GM12878 (cell line): ENCODE measurements around the gene GLMP. TPM values are rescaled to one million over a fixed set of nuclear protein-coding genes. Genes with fewer than 3 reads are reported as not detected.

Experiments
- ATAC-seq: fragments of 200-7000 bp; cut with Tn5 transposase; 3 replicates; pipeline ENCODE4 v1.9.1; 2020; ENCODE audit warnings: mild to moderate bottlenecking, moderate library complexity
- BruUV-seq: library from RNA; stranded (reverse); fragments of 400-500 nt; replicated peaks from 2 replicates; lab custom pipeline; 2021; lab: Mats Ljungman, UMichigan
- CTCF ChIA-PET: fragments of 300-600 bp; sonication (Branson Sonifier 250); formaldehyde crosslinking; extraction: SDS; loops from one replicate; lab custom pipeline; 2021; ENCODE audit warnings: inconsistent platforms; lab: Yijun Ruan, JAX
- POLR2A ChIA-PET: fragments of 350-600 bp; formaldehyde crosslinking; extraction: SDS; loops from one replicate; lab custom pipeline; 2021; ENCODE audit warnings: inconsistent platforms; lab: Charles Lee
- RAD21 ChIA-PET: fragments of 300-600 bp; sonication (Branson Sonifier 250); formaldehyde crosslinking; loops from one replicate; lab custom pipeline; 2023; ENCODE audit warnings: antibody characterized with exemption; ENCODE audit not compliant: unreplicated experiment; lab: Charles Lee
- SMC1A ChIA-PET: fragments of 300-600 bp; sonication (Branson Sonifier 250); formaldehyde crosslinking; loops from one replicate; lab custom pipeline; 2023; ENCODE audit not compliant: unreplicated experiment, uncharacterized antibody; lab: Charles Lee
- DNase-seq: peaks from one replicate; pipeline ENCODE4 v3.0.0-alpha.2; 2011; ENCODE audit warnings: low read depth, low spot score
- FAIRE-seq: peaks from 3 replicates; lab custom pipeline; 2011; peaks lifted over from hg19 to GRCh38; lab: Jason Lieb, UNC
- H2AFZ ChIP-seq: 2 replicates; pipeline ENCODE4 v1.6.0; 2011; ENCODE audit warnings: low read depth, low read length, control low read depth; ENCODE audit not compliant: control insufficient read depth
- H3K27ac ChIP-seq: 2 replicates; pipeline ENCODE4 v1.5.1; 2011; ENCODE audit warnings: control low read depth; ENCODE audit not compliant: control insufficient read depth, insufficient read depth
- H3K27me3 ChIP-seq, 2 experiments: replicated peaks in 1 of 2; 2 replicates each; pipeline versions ENCODE4 v1.6.0 to v1.6.1; 2011; ENCODE audit warnings: low read length in 1 of 2; ENCODE audit not compliant: control insufficient read depth in 2 of 2, insufficient read depth in 2 of 2
- H3K36me3 ChIP-seq, 2 experiments: 2 replicates each; pipeline ENCODE4 v1.5.1; 2011; ENCODE audit warnings: low read length in 1 of 2; ENCODE audit not compliant: control insufficient read depth in 2 of 2, insufficient read depth in 2 of 2
- H3K4me1 ChIP-seq: 2 replicates; pipeline ENCODE4 v1.6.1; 2011; ENCODE audit warnings: mild to moderate bottlenecking, low read length, moderate library complexity, mixed read lengths; ENCODE audit not compliant: control insufficient read depth, insufficient read depth
- H3K4me2 ChIP-seq: 2 replicates; pipeline ENCODE4 v1.6.0; 2011; ENCODE audit warnings: control low read depth; ENCODE audit not compliant: control insufficient read depth, insufficient read depth
- H3K4me3 ChIP-seq: fragments of 200-600 bp; sonication (generic); 2 replicates; pipeline ENCODE4 v1.5.1; 2016
- H3K79me2 ChIP-seq: 2 replicates; pipeline ENCODE4 v1.6.0; 2011; ENCODE audit warnings: low read length; ENCODE audit not compliant: control insufficient read depth, insufficient read depth
- H3K9ac ChIP-seq: 2 replicates; pipeline ENCODE4 v1.8.0; 2011; ENCODE audit warnings: low read length, control low read depth, mixed read lengths; ENCODE audit not compliant: control insufficient read depth, insufficient read depth
- H3K9me3 ChIP-seq: replicated peaks from 3 replicates; pipeline ENCODE4 v1.5.1; 2011; ENCODE audit warnings: mild to moderate bottlenecking, low read length; ENCODE audit not compliant: control insufficient read depth, insufficient read depth
- H4K20me1 ChIP-seq: 2 replicates; pipeline ENCODE4 v1.6.0; 2011; ENCODE audit not compliant: control insufficient read depth, insufficient read depth
- ASH2L ChIP-seq: fragments of 300-600, 200-600 bp; sonication (generic); IDR thresholded peaks from 2 replicates; pipeline ENCODE4 v1.6.1; 2017; ENCODE audit warnings: low read depth, mild to moderate bottlenecking, borderline replicate concordance
- BCL3 ChIP-seq: IDR thresholded peaks from 2 replicates; pipeline ENCODE4 v1.6.1; 2011; ENCODE audit warnings: borderline replicate concordance, low read depth, mild to moderate bottlenecking, moderate library complexity, low read length; ENCODE audit not compliant: insufficient read depth, poor library complexity, severe bottlenecking
- CBX5 ChIP-seq: sonication (generic); IDR thresholded peaks from 2 replicates; pipeline ENCODE4 v1.6.1; 2016; ENCODE audit warnings: low read depth, moderate library complexity, mild to moderate bottlenecking, inconsistent platforms
- CEBPB ChIP-seq, 2 experiments: fragments of 150-350 bp in 1 of 2; IDR thresholded peaks; 2 replicates each; pipeline ENCODE4 v1.6.1; 2012 to 2014; ENCODE audit warnings: low read depth in 2 of 2, low read length in 2 of 2, borderline replicate concordance in 1 of 2, inconsistent platforms in 1 of 2
- HDAC6 ChIP-seq: fragments of 200-600 bp; sonication (generic); IDR thresholded peaks from one replicate; pipeline ENCODE4 v1.8.0; 2017; ENCODE audit warnings: antibody characterized with exemption; ENCODE audit not compliant: unreplicated experiment
- MXI1 ChIP-seq: fragments of 150-350 bp; IDR thresholded peaks from 2 replicates; pipeline ENCODE4 v1.6.1; 2011; ENCODE audit warnings: low read depth, mild to moderate bottlenecking, inconsistent platforms, low read length, improper control_type of control experiment
- NFYA ChIP-seq: IDR thresholded peaks from 2 replicates; pipeline ENCODE4 v1.6.1; 2011; ENCODE audit warnings: low read depth, mild to moderate bottlenecking, low read length, improper control_type of control experiment, borderline replicate concordance
- NR2F1 ChIP-seq: fragments of 450-650 bp; conservative IDR thresholded peaks from 2 replicates; pipeline ENCODE4 v1.6.1; 2017; ENCODE audit warnings: mild to moderate bottlenecking
- PBX3 ChIP-seq: IDR thresholded peaks from 2 replicates; pipeline ENCODE4 v1.6.1; 2011; ENCODE audit warnings: mild to moderate bottlenecking, low read depth, low read length, moderate library complexity; ENCODE audit not compliant: insufficient replicate concordance
- RB1 ChIP-seq: fragments of 450-650 bp; formaldehyde crosslinking; IDR thresholded peaks from 2 replicates; pipeline ENCODE4 v1.6.1; 2017; ENCODE audit warnings: mild to moderate bottlenecking, borderline replicate concordance
- SKIL ChIP-seq: fragments of 450-650 bp; IDR thresholded peaks from 2 replicates; pipeline ENCODE4 v1.6.1; 2017; ENCODE audit warnings: mild to moderate bottlenecking, low read depth, inconsistent platforms; ENCODE audit not compliant: poor library complexity, severe bottlenecking
- SMARCA5 ChIP-seq: fragments of 450-650 bp; IDR thresholded peaks from 2 replicates; pipeline ENCODE4 v1.6.1; 2017; ENCODE audit warnings: mild to moderate bottlenecking
- WGBS: methylation state at CpG from one replicate; pipeline ENCODE4 v1.1.6; 2016; ENCODE audit warnings: low lambda C conversion rate; ENCODE audit not compliant: insufficient replicate concordance, insufficient coverage; ENCODE audit errors: missing lambda C conversion rate; 5-methylcytosine and 5-hydroxymethylcytosine counted together
- in situ Hi-C: fragments of 300-500 bp; cut with MboI; formaldehyde crosslinking; loops from 9 replicates; pipeline ENCODE4 v1.14.3; 2018; ENCODE audit warnings: mixed read lengths
- intact Hi-C: fragments of 100-400 bp; cut with micrococcal nuclease; formaldehyde crosslinking; loops from one replicate; pipeline ENCODE4 v1.14.2; 2022; ENCODE audit not compliant: unreplicated experiment
- polyA plus RNA-seq, 11 experiments: library from polyadenylated mRNA; depleted of rRNA in 4 of 11; unstranded in 6 of 11; stranded (reverse) in 5 of 11; fragments of >200 nt; fragmentation: Nextera tagmentation in 4 of 11; fragmentation: Illumina TruSeq in 1 of 11; extraction: Ambion mirVana in 4 of 11; extraction: Trizol in 1 of 11; gene quantifications; 1 replicate in 1 of 11; 2 replicates in 10 of 11; pipeline versions ENCODE4 v1.2.1 to v1.2.3, GENCODE V29; 2011 to 2016; ENCODE audit warnings: inconsistent platforms in 2 of 11, missing spikeins in 2 of 11, low read depth in 1 of 11
- total RNA-seq, 4 experiments: library from RNA; depleted of rRNA in 3 of 4; stranded (reverse); fragments of >200 nt in 3 of 4; fragmentation: Illumina TruSeq in 1 of 4; extraction: Trizol in 1 of 4; gene quantifications; 2 replicates each; pipeline versions ENCODE4 v1.2.1 to v1.2.3, GENCODE V29; 2013 to 2021

The GLMP gene
- total and polyA plus RNA-seq, 10 of the 15 experiments (the other 5 are each of a cell fraction or from before 2014, with no cell fraction given) = 4.4 to 30.0 (median 19.5) TPM

- no peak for TF ChIP-seq SKIL
- TF ChIP-seq SMARCA5 = 0 out of 2 replicates have a peak, but pooled peaks have one; percentile 5
- peak; percentile 30 for TF ChIP-seq BCL3
- TF ChIP-seq NFYA = no peak
- 0 out of 2 replicates have a peak, but pooled peaks have one; percentile 19 for TF ChIP-seq NR2F1
- TF ChIP-seq HDAC6 = peak; percentile 76
Observed at GRCh38 chr1:156245451-156246232, 49.8 kb downstream of the GLMP start (continued).

GRCh38 chr1:156244712-156245111 lies 50.8 kb downstream of the GLMP start:
- no peak for ATAC-seq
- H3K4me2 ChIP-seq = peak overlapping the region; percentile 85; the same call in 1 of the 2 replicates
- CTCF ChIA-PET = interaction anchor here (0.9 kb wide), 1 partner anchor 99 kb away, joined by 3 read pairs; no protein-coding TSS in a partner anchor
- in situ Hi-C loops (no loop called here), intact Hi-C loops (no loop called here)
- no peak overlapping the region for H3K4me3 ChIP-seq
- no peak overlapping the region for H2AFZ ChIP-seq
- WGBS = 95% methylated on average over 17 of the region's 17 CpGs
- peaks cover 25% of the 10 kb centered on the region for H3K4me1 ChIP-seq
- no peak for DNase-seq
- H3K27me3 ChIP-seq = no peaks in the 10 kb centered on the region
- H3K27ac ChIP-seq = no peak overlapping the region
- RAD21 ChIA-PET = no interaction called here
- H3K36me3 ChIP-seq = peaks cover 4 to 9% of the 10 kb centered on the region in 2 experiments
- H4K20me1 ChIP-seq = no peaks in the 10 kb centered on the region
- H3K9me3 ChIP-seq = no peaks in the 10 kb centered on the region
- SMC1A ChIA-PET = no interaction called here
- no peaks in the 10 kb centered on the region for H3K79me2 ChIP-seq
- no TSS peak for BruUV-seq
- H3K9ac ChIP-seq = no peak overlapping the region
- FAIRE-seq = no peak
- POLR2A ChIA-PET = no interaction called here
- no peak for TF ChIP-seq RB1
- no peak for TF ChIP-seq MXI1
- no peak for TF ChIP-seq CEBPB (IDR thresholded peaks at IDR 0.05; ENCODE audit: borderline replicate concordance in 1 of 2, low read depth in 2 of 2, low read length in 2 of 2)
- TF ChIP-seq CBX5 = no peak
- no peak for TF ChIP-seq PBX3
- no peak for TF ChIP-seq ASH2L
